HepG2 (cell line): ENCODE results near the gene ARHGEF3. TPM values are rescaled to one million over a fixed set of nuclear protein-coding genes. Genes with fewer than 3 reads are reported as not detected.

Source experiments
- ATAC-seq: fragments of 200-7000 bp; cut with Tn5 transposase; 3 replicates; pipeline ENCODE4 v1.9.1; 2020; ENCODE audit warnings: mild to moderate bottlenecking, moderate library complexity
- BruUV-seq: library from RNA; stranded (reverse); fragments of 400-500 nt; replicated peaks from 2 replicates; lab custom pipeline; 2021; lab: Mats Ljungman, UMichigan
- CTCF ChIA-PET: fragments of 300-600 bp; formaldehyde crosslinking; extraction: SDS; loops from one replicate; lab custom pipeline; 2021; ENCODE audit warnings: low total read pairs, inconsistent platforms, low intra/inter-chr PET ratio; lab: Yijun Ruan, JAX
- POLR2A ChIA-PET: fragments of 350-600 bp; sonication (Branson Sonifier 250); formaldehyde crosslinking; loops from one replicate; lab custom pipeline; 2020; ENCODE audit warnings: antibody characterized with exemption, inconsistent platforms; lab: Yijun Ruan, JAX
- DNase-seq: peaks from one replicate; pipeline ENCODE4 v3.0.0-alpha.2; 2015; ENCODE audit warnings: low spot score
- FAIRE-seq: peaks from 3 replicates; lab custom pipeline; 2011; peaks lifted over from hg19 to GRCh38; lab: Jason Lieb, UNC
- H2AFZ ChIP-seq: one replicate; pipeline ENCODE4 v1.6.1; 2011; ENCODE audit warnings: low read length, inconsistent platforms
- H3K27ac ChIP-seq: fragments of 300-600 bp; 3 replicates; pipeline ENCODE4 v1.8.0; 2011; ENCODE audit warnings: mixed run types, mild to moderate bottlenecking, mixed read lengths, low read length, inconsistent platforms; ENCODE audit not compliant: insufficient read depth; ENCODE audit errors: extremely low read length
- H3K27me3 ChIP-seq, 2 experiments: fragments of 200-600 bp in 1 of 2; 2 replicates in 1 of 2; 3 replicates in 1 of 2; pipeline versions ENCODE4 v1.6.0 to v1.8.0; 2011; ENCODE audit warnings: low read length in 2 of 2, mild to moderate bottlenecking in 2 of 2, moderate library complexity in 2 of 2, inconsistent platforms in 1 of 2; ENCODE audit not compliant: insufficient read depth in 2 of 2, control insufficient read depth in 1 of 2
- H3K36me3 ChIP-seq, 2 experiments: fragments of 200-600 bp in 1 of 2; replicated peaks in 1 of 2; 2 replicates in 1 of 2; 3 replicates in 1 of 2; pipeline versions ENCODE4 v1.5.1 to v1.8.0; 2011; ENCODE audit warnings: low read length in 2 of 2, inconsistent platforms in 1 of 2; ENCODE audit not compliant: insufficient read depth in 2 of 2, control insufficient read depth in 1 of 2
- H3K4me1 ChIP-seq: 2 replicates; pipeline ENCODE4 v1.5.1; 2012; ENCODE audit warnings: low read length, inconsistent platforms; ENCODE audit not compliant: insufficient read depth
- H3K4me2 ChIP-seq: 2 replicates; pipeline ENCODE4 v1.6.0; 2011; ENCODE audit warnings: low read depth, low read length, inconsistent platforms
- H3K4me3 ChIP-seq, 3 experiments: fragments of 200-600 bp in 1 of 3; sonication (generic), shearing (Covaris generic) in 1 of 3; replicated peaks in 1 of 3; 2 replicates each; pipeline ENCODE4 v1.5.1; 2011 to 2016; ENCODE audit warnings: low read length in 3 of 3, inconsistent platforms in 2 of 3, low read depth in 2 of 3, mild to moderate bottlenecking in 2 of 3, control low read depth in 1 of 3, mixed read lengths in 1 of 3; ENCODE audit not compliant: insufficient read depth in 1 of 3
- H3K79me2 ChIP-seq: one replicate; pipeline ENCODE4 v1.6.1; 2011; ENCODE audit warnings: low read length, inconsistent platforms; ENCODE audit not compliant: insufficient read depth
- H3K9ac ChIP-seq: 2 replicates; pipeline ENCODE4 v1.6.0; 2011; ENCODE audit warnings: mild to moderate bottlenecking, low read depth, low read length, inconsistent platforms; ENCODE audit not compliant: insufficient read depth
- H3K9me3 ChIP-seq: 2 replicates; pipeline ENCODE4 v1.5.1; 2012; ENCODE audit warnings: mild to moderate bottlenecking, low read length
- H4K20me1 ChIP-seq: 2 replicates; pipeline ENCODE4 v1.6.0; 2011; ENCODE audit warnings: inconsistent platforms, mild to moderate bottlenecking, low read length, moderate library complexity; ENCODE audit not compliant: insufficient read depth
- SIX4 ChIP-seq: sonication (generic); formaldehyde crosslinking; IDR thresholded peaks from 2 replicates; pipeline ENCODE4 v1.4.0; 2020; ENCODE audit warnings: missing genetic modification reagents
- SKI ChIP-seq: fragments of 450-650 bp; IDR thresholded peaks from one replicate; pipeline ENCODE4 v1.6.1; 2018; ENCODE audit warnings: mild to moderate bottlenecking; ENCODE audit not compliant: partially characterized antibody
- TARDBP ChIP-seq: sonication (generic); formaldehyde crosslinking; IDR thresholded peaks from 2 replicates; pipeline ENCODE4 v1.8.0; 2022; ENCODE audit warnings: mild to moderate bottlenecking, missing genetic modification reagents
- ZNF235 ChIP-seq: sonication (generic); formaldehyde crosslinking; IDR thresholded peaks from 2 replicates; pipeline ENCODE4 v1.8.1; 2023; ENCODE audit warnings: mild to moderate bottlenecking, missing genetic modification reagents, borderline replicate concordance
- ZNF563 ChIP-seq: sonication (generic); formaldehyde crosslinking; IDR thresholded peaks from 2 replicates; pipeline ENCODE4 v1.8.0; 2022; ENCODE audit warnings: mild to moderate bottlenecking, moderate library complexity, missing genetic modification reagents
- ZNF564 ChIP-seq: sonication (generic); formaldehyde crosslinking; IDR thresholded peaks from 2 replicates; pipeline ENCODE4 v1.8.1; 2023; ENCODE audit warnings: mild to moderate bottlenecking, missing genetic modification reagents
- WGBS: methylation state at CpG from one replicate; pipeline ENCODE4 v1.1.6; 2017; ENCODE audit warnings: low lambda C conversion rate; 5-methylcytosine and 5-hydroxymethylcytosine counted together
- in situ Hi-C: cut with HindIII; loops from 2 replicates; pipeline ENCODE4 v1.10.0; 2017; ENCODE audit warnings: low pct_unique_long_range_greater_than_20kb; ENCODE audit not compliant: extremely low pct_ligation_motif_present
- intact Hi-C: fragments of 100-400 bp; cut with micrococcal nuclease; formaldehyde crosslinking; loops from one replicate; pipeline ENCODE4 v1.10.0; 2022; ENCODE audit not compliant: unreplicated experiment
- polyA plus RNA-seq, 8 experiments: library from polyadenylated mRNA; depleted of rRNA in 3 of 8; stranded (reverse) in 7 of 8; unstranded in 1 of 8; fragments of >200 nt; fragmentation: Illumina TruSeq in 4 of 8; extraction: Trizol in 4 of 8; gene quantifications; 2 replicates each; pipeline versions ENCODE4 v1.2.1 to v1.2.3, GENCODE V29; 2011 to 2016; ENCODE audit warnings: low read depth in 4 of 8, missing spikeins in 1 of 8, mixed read lengths in 1 of 8; ENCODE audit not compliant: insufficient read depth in 1 of 8
- total RNA-seq, 5 experiments: library from RNA; depleted of rRNA; stranded (reverse); fragments of >200 nt; fragmentation: Illumina TruSeq; extraction: Trizol; gene quantifications; 2 replicates each; pipeline ENCODE4 v1.2.3, GENCODE V29; 2016; ENCODE audit warnings: low read depth in 1 of 5

ARHGEF3 gene
- total and polyA plus RNA-seq, 2 of the 13 experiments (the other 11 are each of a cell fraction or from before 2014, with no cell fraction given) = 14.8 to 23.1 TPM

- peaks cover 16 to 46% of the 10 kb centered on the region in 2 experiments for H3K36me3 ChIP-seq
- no peaks in the 10 kb centered on the region for H3K4me1 ChIP-seq
- CTCF ChIA-PET = no interaction called here
- TF ChIP-seq ZNF235 (CRISPR knock-in tag) = no peak
- no peak overlapping the region for H2AFZ ChIP-seq
- intact Hi-C loops = no loop called here
- H3K9ac ChIP-seq = no peak overlapping the region
- H3K4me3 ChIP-seq = no peak overlapping the region
- FAIRE-seq (no peak), DNase-seq (no peak), ATAC-seq (no peak)
- H3K9me3 ChIP-seq = no peaks in the 10 kb centered on the region
- in situ Hi-C loops = no loop called here
- no TSS peak for BruUV-seq
- no peaks in the 10 kb centered on the region for H4K20me1 ChIP-seq
- no peaks in the 10 kb centered on the region for H3K27me3 ChIP-seq
- POLR2A ChIA-PET = no interaction called here
- no peak overlapping the region for H3K27ac ChIP-seq
- H3K79me2 ChIP-seq = peaks cover 11% of the 10 kb centered on the region
- no peak overlapping the region for H3K4me2 ChIP-seq
Measured at GRCh38 chr3:56771376-56771775, 30.4 kb downstream of the ARHGEF3 start.

- BruUV-seq = no TSS peak
- no peak overlapping the region for H2AFZ ChIP-seq
- no peak overlapping the region for H3K4me3 ChIP-seq
- no peak overlapping the region for H3K27ac ChIP-seq
- peaks cover 4% of the 10 kb centered on the region for H3K79me2 ChIP-seq
- 100% methylated on average over 3 of the region's 7 CpGs for WGBS
- ChIA-PET POLR2A (no interaction called here), CTCF (no interaction called here)
- H3K4me2 ChIP-seq = no peak overlapping the region
- in situ Hi-C loops = no loop called here
- no peak for ATAC-seq
- H3K4me1 ChIP-seq = no peaks in the 10 kb centered on the region
- no peak for DNase-seq
- no peaks in the 10 kb centered on the region for H3K27me3 ChIP-seq
- intact Hi-C loops = no loop called here
- no peak for FAIRE-seq
- H3K36me3 ChIP-seq = peaks cover 16 to 45% of the 10 kb centered on the region in 2 experiments
- no peaks in the 10 kb centered on the region for H3K9me3 ChIP-seq
- TF ChIP-seq ZNF564 (CRISPR knock-in tag) (no peak), ZNF563 (CRISPR knock-in tag) (no peak), SIX4 (no peak), TARDBP (CRISPR knock-in tag) (no peak), SKI (no peak)
- H3K9ac ChIP-seq = no peak overlapping the region
- no peaks in the 10 kb centered on the region for H4K20me1 ChIP-seq
Measured at GRCh38 chr3:56769116-56769707, 32.5 kb downstream of the ARHGEF3 start.
